Hypothalamus (tissue), 51 donors: Measurements from ENCODE around the gene COX6B2.

Source experiments
- DNase-seq, 51 donors: peaks; one replicate each; lab custom pipeline; 2025; lab: John Stamatoyannopoulos, UW

The COX6B2 gene

DNA sequence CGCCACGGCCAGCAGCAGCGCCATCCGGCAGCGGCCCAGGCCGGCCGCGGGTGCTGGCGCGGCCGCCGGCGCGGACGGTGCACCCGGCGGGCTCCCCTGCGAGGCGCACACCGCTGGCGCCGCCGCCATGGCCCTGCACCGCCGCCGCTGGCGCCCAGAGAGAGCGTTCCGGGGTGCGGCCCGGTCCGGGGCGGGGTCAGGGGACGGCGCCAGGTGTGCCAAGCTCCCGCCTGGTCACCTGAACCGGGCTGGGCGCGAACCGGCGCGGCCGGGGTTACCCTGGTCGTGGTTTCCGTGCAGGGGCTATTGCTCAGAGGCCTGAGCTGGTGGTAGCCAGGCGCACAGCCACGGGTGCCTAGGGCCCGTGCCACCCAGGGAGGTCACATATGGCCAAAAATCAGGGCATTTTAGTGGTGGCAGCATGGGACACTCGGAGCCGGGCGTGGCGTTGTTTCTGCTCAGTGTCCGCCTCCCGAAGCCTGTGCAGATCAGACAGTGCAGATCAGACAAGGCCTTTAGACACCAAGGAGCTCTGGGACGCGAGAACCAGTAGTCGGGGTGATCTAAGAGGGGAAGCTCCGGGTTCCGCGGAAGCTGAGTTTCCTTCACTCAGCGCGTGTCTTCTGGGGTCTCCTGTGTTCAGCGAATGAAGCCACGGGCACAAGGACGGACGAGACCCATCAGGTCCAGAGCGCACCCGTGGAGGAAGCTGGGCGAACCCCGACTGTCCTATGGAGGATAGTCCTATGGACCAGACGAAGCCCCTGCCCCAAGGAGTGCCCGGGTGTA, 29.8 kb upstream of the COX6B2 start, which contains the start of gene TMEM238:
TSS of gene TMEM238 (minus strand) at position 162 of the 789 bp plus-strand sequence. CDS start at position 129, 33 bp downstream.
- DNase-seq = peak in 14 of 51 donors; percentile 16 to 74 (median 42)

DNA sequence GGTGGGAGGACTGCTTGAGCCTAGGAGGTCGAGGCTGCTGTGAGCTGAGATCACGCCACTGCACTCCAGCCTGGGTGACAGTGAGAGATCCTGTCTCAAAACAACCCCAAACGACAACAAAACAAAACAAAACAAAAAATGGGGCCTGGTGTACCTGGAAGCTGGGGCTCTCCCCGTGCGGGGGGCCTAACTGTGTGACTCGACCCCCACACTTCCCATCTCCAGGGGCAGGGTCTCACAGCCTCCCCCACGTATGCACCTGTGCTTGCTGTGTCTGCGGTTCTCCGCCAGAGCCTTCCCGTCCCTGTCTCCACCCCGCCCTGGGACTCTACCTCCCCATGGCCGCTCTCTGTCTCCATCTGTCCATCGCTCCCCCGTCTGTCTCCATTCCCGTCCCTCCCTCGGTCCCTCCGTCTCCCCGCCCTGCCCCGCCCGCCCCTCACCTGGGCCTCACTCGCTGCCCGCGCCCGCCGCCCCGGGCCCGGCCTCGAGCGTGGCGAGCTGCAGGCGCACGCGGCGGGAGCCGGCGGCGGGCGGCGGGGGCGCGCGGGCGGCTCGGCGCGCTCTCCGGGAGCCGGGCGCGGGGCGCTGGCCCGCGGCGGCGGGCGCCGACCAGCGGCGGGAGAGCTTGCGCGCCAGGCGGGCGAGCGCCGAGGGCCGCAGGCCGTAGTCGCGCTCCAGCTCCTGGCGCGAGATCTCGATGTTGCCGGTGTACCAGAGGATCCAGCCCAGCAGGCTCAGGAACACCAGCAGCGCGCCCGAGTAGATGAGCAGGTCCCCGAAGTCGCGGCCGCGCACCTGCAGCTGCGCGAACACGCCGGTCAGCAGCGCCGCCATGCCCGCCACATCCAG, 29.0 kb upstream of the COX6B2 start:
- peak in 35 of 51 donors; percentile 5 to 68 (median 31) for DNase-seq

GRCh38 chr19:55382522-55383054, 28.1 kb upstream of the COX6B2 start:
- no peak for DNase-seq

GRCh38 chr19:55382013-55382412, 27.5 kb upstream of the COX6B2 start:
- DNase-seq = no peak

- no peak for DNase-seq
Observed at GRCh38 chr19:55379174-55379573, 24.7 kb upstream of the COX6B2 start.

DNA sequence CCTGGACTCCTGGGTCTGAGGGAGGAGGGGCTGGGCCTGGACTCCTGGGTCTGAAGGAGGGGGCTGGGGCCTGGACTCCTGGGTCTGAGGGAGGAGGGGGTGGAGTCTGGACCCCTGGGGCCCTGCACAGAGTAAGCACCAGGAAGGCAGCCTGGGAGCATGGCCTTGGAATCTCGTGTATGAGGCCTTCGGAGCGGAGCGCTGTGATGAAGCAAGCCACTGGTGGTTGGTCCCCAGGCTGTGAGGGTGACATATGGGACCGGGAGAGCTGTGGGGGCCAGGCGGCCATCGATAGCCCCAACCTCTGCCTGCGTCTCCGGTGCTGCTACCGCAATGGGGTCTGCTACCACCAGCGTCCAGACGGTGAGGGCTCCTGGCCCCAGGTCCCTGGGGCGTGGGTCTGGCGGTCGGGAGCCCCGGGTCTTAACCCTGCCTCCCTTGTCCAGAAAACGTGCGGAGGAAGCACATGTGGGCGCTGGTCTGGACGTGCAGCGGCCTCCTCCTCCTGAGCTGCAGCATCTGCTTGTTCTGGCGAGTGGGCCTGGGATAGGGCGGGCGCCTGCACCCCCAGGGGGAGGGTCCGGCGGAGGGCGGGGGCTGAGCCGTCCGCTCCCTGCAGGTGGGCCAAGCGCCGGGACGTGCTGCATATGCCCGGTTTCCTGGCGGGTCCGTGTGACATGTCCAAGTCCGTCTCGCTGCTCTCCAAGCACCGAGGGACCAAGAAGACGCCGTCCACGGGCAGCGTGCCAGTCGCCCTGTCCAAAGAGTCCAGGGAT, 23.0 kb upstream of the COX6B2 start:
- no peak for DNase-seq

- no peak for DNase-seq
Observed at GRCh38 chr19:55376241-55376933, 21.9 kb upstream of the COX6B2 start, which contains the start of gene TMEM190. Gene TMEM190 (plus strand): TSS chr19:55376826. CDS start chr19:55376854, 28 bp downstream.

- no peak for DNase-seq
Observed at GRCh38 chr19:55373993-55374757, 19.7 kb upstream of the COX6B2 start.

- no peak for DNase-seq
Observed at GRCh38 chr19:55373306-55373992, 18.9 kb upstream of the COX6B2 start.

- DNase-seq = no peak
Observed at GRCh38 chr19:55372316-55373081, 18.0 kb upstream of the COX6B2 start.

DNA sequence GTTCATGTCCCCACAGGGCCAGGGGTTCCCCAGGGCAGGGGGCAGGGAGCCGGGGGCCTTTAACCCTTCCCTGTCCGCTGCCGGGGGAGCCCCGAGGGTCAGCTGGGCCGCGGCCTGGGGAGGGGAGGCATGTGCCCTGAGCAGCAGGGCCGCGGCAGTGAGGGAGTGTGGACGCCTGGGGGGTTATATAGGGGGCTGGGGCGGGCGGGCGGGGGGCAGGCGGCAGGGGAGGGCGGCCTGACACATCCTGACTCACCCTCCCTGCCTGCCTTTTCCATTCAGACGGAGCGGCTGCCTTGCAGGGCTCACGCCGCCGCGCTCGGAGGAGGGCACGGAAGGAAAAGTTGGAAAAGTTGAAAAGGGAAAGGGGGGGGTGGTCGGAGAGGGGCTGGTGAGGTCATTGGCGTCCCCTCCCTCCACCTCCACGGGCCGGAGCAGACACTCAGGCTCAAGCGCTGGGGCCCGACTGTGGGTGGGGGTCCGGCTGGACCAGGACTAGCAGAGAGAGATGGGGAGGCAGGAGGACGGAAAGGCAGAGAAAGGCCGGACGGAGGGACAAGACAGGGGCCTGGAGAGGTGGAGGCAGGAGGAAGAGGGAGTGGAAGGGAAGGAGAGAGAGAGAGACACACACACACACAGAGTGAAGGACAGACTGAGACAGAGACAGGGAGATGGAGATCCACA, 15.9 kb upstream of the COX6B2 start, which contains the start of gene IL11:
TSS of gene IL11 (minus strand) at position 159 of the 684 bp plus-strand sequence. CDS start at position 6, 153 bp downstream.
- DNase-seq = no peak

- DNase-seq = peak in 2 of 51 donors; percentile 9 to 20
Observed at GRCh38 chr19:55369653-55370304, 15.3 kb upstream of the COX6B2 start.

DNA sequence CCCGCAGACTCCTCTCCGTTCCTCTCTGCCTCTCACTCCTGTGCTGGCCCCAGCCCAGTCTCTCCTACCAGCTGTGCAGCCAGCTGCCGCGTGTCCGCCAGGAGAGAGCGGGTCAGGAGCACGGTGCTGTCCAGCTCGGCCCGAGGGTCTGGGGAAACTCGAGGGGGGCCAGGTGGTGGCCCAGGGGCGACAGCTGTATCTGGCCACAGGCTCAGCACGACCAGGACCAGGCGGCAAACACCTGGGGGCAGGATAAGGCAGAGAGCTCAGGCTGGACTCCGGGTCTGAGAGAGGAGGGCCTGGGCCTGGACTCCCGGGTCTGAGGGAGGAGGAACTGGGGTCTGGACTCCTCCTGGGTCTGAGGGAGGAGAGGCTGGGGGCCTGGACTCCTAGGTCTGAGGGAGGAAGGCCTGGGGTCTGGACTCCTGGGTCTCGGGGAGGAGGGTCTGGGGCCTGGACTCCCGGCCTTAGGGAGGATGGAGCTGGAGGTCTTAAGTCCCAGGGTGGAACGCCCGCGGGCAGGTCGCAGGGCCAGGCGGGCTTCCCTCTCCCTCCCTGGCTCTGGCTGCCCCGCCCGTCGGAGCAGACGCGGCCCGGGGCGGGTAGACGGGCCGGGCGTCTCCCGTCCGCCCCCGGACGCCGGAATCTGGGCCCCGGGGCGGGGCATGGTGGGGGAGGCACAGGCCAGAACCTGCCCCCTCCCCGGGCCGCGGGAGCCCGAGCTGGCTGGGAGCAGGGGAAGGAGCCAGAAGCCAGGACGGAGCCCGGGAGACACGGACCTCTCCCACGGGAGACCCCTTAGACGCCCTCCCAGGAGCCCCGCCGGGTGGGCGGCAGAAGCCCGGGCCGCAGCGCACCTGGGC, 14.4 kb upstream of the COX6B2 start:
- no peak for DNase-seq

DNA sequence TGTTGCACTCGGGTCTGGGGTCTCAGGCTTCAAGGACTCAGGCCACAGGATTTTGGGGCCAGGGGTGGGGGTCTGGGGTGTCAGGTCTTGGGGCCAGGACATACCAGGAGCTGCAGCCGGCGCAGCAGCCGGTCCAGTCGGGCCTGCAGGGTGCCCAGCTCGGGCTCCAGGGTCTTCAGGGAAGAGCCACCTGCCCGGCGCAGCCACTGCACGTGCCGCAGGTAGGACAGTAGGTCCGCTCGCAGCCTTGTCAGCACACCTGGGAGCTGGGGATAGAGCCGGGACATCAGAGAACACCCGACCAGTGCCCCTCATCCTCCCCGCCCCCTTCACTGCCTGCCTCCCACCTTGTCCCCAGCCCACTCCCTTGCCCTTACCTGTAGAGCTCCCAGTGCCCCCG, 13.6 kb upstream of the COX6B2 start:
- no peak for DNase-seq

- DNase-seq = no peak
Observed at GRCh38 chr19:55366790-55367189, 12.3 kb upstream of the COX6B2 start.
